Measurements from ENCODE around the gene RUNX3. TPM values are rescaled to one million over a fixed set of nuclear protein-coding genes. Genes with fewer than 3 reads are reported as not detected.

RUNX3 gene
- total RNA-seq, 2 donors from 2014 or later, result 0.24 to 0.31 TPM

- H3K4me3 ChIP-seq (ENCODE audit: low read length), result no peak overlapping the region
- Mint-ChIP-seq H3K27me3 (ENCODE audit: insufficient read depth) (peaks cover 62% of the 10 kb centered on the region), H3K27ac (no peak overlapping the region), H3K36me3 (ENCODE audit: low read depth) (no peaks in the 10 kb centered on the region), H3K4me1 (peaks cover 9% of the 10 kb centered on the region), H3K9me3 (no peaks in the 10 kb centered on the region), H3K4me3 (no peak overlapping the region)
- DNase-seq, result no peak
- no peaks in the 10 kb centered on the region for H3K9me3 ChIP-seq (ENCODE audit: control insufficient read depth, low read length)
- peaks cover 71% of the 10 kb centered on the region for H3K27me3 ChIP-seq (ENCODE audit: control insufficient read depth, insufficient read depth, low read length, poor library complexity, severe bottlenecking)
- WGBS, 2 experiments (ENCODE audit: insufficient coverage in 1 of 2, insufficient read length in 1 of 2), result 79 to 88% methylated on average over 12 of the region's 12 CpGs
- H3K36me3 ChIP-seq (ENCODE audit: control insufficient read depth, insufficient read depth, low read length), result no peaks in the 10 kb centered on the region
- peaks cover 4% of the 10 kb centered on the region for H3K4me1 ChIP-seq (ENCODE audit: control insufficient read depth, insufficient read depth, low read length)
- no peak overlapping the region for H3K27ac ChIP-seq (ENCODE audit: low read depth, low read length)
- no peak for TF ChIP-seq CTCF (conservative IDR thresholded peaks at IDR 0.05)
- H3K9ac ChIP-seq (ENCODE audit: extremely low read depth, low read length, poor library complexity, severe bottlenecking), result no peak overlapping the region
Measured at GRCh38 chr1:24933468-24933867, 3.4 kb upstream of the RUNX3 start.

GRCh38 chr1:24932725-24933294, 2.7 kb upstream of the RUNX3 start:
- no peak for TF ChIP-seq CTCF (conservative IDR thresholded peaks at IDR 0.05)
- H3K27ac ChIP-seq (ENCODE audit: low read depth, low read length), result no peak overlapping the region
- H3K4me1 ChIP-seq (ENCODE audit: control insufficient read depth, insufficient read depth, low read length), result peaks cover 4% of the 10 kb centered on the region
- no peak for DNase-seq
- no peaks in the 10 kb centered on the region for H3K36me3 ChIP-seq (ENCODE audit: control insufficient read depth, insufficient read depth, low read length)
- no peaks in the 10 kb centered on the region for H3K9me3 ChIP-seq (ENCODE audit: control insufficient read depth, low read length)
- H3K9ac ChIP-seq (ENCODE audit: extremely low read depth, low read length, poor library complexity, severe bottlenecking), result no peak overlapping the region
- no peak overlapping the region for H3K4me3 ChIP-seq (ENCODE audit: low read length)
- no peak overlapping the region for H3K27ac Mint-ChIP-seq
- peaks cover 4% of the 10 kb centered on the region for H3K4me1 Mint-ChIP-seq
- 75 to 89% methylated on average over 6 to 13 of the region's 13 CpGs for WGBS, 2 experiments (ENCODE audit: insufficient coverage in 1 of 2, insufficient read length in 1 of 2)
- H3K36me3 Mint-ChIP-seq (ENCODE audit: low read depth), result no peaks in the 10 kb centered on the region
- H3K27me3 Mint-ChIP-seq (ENCODE audit: insufficient read depth), result peaks cover 69% of the 10 kb centered on the region
- peaks cover 78% of the 10 kb centered on the region for H3K27me3 ChIP-seq (ENCODE audit: control insufficient read depth, insufficient read depth, low read length, poor library complexity, severe bottlenecking)
- no peaks in the 10 kb centered on the region for H3K9me3 Mint-ChIP-seq
- no peak overlapping the region for H3K4me3 Mint-ChIP-seq

GRCh38 chr1:24932284-24932683, 2.2 kb upstream of the RUNX3 start:
- 0 to 4% methylated on average over 14 to 34 of the region's 34 CpGs for WGBS, 2 experiments (ENCODE audit: insufficient coverage in 1 of 2, insufficient read length in 1 of 2)
- Histone ChIP-seq H3K9ac (ENCODE audit: extremely low read depth, low read length, poor library complexity, severe bottlenecking) (no peak overlapping the region), H3K9me3 (ENCODE audit: control insufficient read depth, low read length) (no peaks in the 10 kb centered on the region), H3K4me1 (ENCODE audit: control insufficient read depth, insufficient read depth, low read length) (peaks cover 4% of the 10 kb centered on the region), H3K36me3 (ENCODE audit: control insufficient read depth, insufficient read depth, low read length) (no peaks in the 10 kb centered on the region), H3K27ac (ENCODE audit: low read depth, low read length) (no peak overlapping the region), H3K27me3 (ENCODE audit: control insufficient read depth, insufficient read depth, low read length, poor library complexity, severe bottlenecking) (peaks cover 83% of the 10 kb centered on the region), H3K4me3 (ENCODE audit: low read length) (peak overlapping the region; percentile 68)
- no peaks in the 10 kb centered on the region for H3K9me3 Mint-ChIP-seq
- no peaks in the 10 kb centered on the region for H3K36me3 Mint-ChIP-seq (ENCODE audit: low read depth)
- no peak overlapping the region for H3K27ac Mint-ChIP-seq
- H3K4me1 Mint-ChIP-seq, result peaks cover 2% of the 10 kb centered on the region
- H3K27me3 Mint-ChIP-seq (ENCODE audit: insufficient read depth), result peaks cover 74% of the 10 kb centered on the region
- TF ChIP-seq CTCF (conservative IDR thresholded peaks at IDR 0.05), result peak; percentile 93
- peak overlapping the region; percentile 43 for H3K4me3 Mint-ChIP-seq
- peak; percentile 92 for DNase-seq

Data from endodermal cell (in vitro differentiated cells).